HG03565 (cell line): ENCODE results near the gene CCDC116.
"Not testable (repeated sequence)": the region's sequence is repeated elsewhere in the genome, so short reads cannot be mapped to it uniquely, and the experiment has no call there.

Source experiments
- ATAC-seq: cut with Tn5 transposase; IDR thresholded peaks from one replicate; pipeline ENCODE4 v1.9.1; 2021; ENCODE audit warnings: mild to moderate bottlenecking, moderate library complexity; ENCODE audit not compliant: unreplicated experiment

CCDC116 gene

DNA sequence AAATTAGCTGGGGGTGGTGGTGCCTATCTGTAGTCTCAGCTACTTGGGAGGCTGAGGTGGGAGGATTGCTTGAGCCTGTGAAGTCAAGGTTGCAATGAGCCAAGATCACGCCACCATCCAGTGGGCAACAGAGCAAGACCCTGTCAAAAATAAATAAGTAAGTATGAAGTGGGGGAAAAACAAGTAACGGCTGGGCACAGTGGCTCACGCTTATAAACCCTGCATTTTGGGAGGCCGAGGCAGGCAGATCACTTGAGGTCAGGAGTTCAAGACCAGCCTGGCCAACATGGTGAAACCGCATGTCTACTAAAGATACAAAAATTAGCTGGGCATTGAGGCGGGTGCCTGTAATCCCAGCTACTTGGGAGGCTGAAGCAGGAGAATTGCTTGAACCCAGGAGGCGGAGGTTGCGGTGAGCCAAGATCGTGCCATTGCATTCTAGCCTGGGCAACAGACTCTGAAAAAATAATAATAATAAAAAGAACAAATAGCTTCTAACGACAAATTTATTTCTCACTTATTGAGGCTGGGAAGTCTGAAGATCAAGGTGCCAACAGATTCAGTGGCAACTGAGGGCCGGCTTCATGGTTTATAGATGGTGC, 22.9 kb upstream of the CCDC116 start:
- not testable (repeated sequence) for ATAC-seq

DNA sequence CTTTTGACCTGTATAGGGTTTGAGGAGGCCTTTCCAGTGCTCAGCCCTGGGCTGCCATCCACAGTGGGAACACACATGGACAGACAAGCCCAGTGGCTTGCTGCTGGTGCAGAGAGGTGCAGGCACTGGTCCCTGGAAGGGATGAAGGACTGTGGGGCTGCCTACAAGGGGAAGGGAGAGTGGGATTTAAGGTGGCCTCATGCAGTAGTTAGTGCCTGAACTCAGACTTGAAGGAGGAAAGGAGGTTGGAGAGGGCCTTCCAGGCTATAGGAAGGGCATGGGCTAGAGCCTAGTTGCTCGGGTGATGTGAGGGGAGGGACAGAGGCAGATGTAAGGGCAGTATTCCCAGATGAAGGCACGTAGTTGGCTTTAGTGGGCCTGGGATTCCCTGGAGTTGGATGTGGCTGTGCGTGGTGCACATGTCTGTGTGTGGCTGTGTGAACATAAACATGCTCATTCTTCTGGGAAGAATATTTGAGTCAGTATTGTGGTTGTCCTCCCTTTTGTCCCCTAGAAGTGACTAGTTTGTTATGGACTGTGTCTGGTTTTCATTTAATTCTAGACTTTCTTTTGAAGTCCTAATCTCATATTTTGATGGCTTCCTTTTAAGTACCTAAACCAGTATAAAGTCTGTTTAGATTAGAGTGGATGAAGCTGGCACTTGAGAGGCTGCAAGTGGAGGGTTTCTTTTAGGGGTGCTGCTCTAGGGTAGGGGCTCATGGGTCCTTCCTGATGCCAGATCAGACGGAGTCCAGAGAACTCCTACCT, 21.2 kb upstream of the CCDC116 start:
- ATAC-seq = no peak

DNA sequence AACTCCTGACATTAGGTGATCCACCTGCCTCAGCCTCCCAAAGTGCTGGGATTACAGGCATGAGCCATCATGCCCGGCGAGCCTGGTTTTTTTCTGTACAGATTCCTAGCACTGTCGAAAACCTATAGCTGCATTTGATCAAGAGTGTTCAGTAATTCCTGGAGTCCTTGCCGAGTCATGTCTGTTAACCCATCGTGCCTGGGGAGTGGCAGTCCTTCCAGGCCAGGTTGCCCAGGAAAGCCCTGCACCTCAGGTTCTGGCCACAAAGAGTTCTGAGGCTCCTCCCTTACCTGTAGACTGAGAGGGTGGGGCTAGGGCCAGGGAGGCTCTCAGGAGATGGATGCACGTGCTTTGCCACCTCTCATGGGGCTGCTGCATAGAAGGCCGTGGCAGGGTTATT, 19.7 kb upstream of the CCDC116 start:
- no peak for ATAC-seq

GRCh38 chr22:21613553-21614233, 18.9 kb upstream of the CCDC116 start:
- ATAC-seq = no peak

DNA sequence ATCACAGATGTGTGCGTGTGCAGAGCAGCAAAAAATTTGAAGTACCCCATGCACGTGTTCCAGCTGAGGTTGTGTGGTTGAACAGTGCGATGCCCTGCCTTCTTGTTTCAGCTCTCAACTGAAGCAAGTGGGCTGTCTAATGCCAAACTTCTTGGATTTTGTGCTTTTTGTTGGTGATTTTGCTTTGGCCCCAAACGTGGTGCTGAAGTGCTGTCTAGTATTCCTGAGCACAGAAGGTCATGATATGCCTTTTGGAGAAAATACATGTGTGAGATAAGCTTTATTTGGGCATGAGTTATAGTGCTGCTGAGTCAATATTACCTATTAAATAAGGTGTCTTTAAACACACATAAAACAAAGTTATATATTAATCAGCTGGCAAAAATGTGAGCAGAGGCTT, 16.8 kb upstream of the CCDC116 start:
- ATAC-seq = no peak

DNA sequence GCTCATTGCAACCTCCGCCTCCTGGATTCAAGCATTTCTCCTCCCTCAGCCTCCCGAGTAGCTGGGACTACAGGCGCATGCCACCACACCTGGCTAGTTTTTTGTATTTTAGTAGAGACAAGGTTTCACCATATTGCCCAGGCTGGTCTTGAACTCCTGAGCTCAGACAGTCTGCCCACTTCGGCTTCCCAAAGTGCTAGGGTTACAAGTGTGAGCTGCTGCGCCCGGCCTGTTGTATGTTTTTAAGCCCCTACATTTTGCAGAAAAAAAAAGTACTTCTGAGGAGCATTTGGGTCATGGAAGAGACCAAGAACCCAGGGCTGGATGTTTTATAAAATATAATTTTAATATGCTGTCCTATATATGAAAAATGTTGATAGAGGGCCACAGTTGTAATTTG, 15.2 kb upstream of the CCDC116 start:
- not testable (repeated sequence) for ATAC-seq

DNA sequence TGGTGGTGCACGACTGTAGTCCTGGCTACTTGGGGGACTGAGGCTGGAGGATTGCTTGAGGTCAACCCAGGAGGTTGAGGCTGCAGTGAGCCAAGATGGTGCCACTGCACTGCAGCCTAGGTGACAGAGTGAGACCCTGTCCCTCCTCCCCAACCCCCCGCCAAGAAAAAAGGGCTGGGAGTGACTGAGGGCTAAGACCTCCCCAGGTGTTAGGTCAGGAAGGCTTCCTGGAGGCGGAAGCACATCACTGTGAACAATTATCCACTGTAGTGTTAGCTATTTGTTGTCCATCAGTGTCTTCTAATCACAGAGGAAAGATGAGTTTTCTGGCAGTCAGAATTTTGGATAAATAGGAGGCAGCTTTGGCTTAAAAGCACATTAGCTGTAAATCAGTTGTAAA, 11.5 kb upstream of the CCDC116 start:
- ATAC-seq = no peak

DNA sequence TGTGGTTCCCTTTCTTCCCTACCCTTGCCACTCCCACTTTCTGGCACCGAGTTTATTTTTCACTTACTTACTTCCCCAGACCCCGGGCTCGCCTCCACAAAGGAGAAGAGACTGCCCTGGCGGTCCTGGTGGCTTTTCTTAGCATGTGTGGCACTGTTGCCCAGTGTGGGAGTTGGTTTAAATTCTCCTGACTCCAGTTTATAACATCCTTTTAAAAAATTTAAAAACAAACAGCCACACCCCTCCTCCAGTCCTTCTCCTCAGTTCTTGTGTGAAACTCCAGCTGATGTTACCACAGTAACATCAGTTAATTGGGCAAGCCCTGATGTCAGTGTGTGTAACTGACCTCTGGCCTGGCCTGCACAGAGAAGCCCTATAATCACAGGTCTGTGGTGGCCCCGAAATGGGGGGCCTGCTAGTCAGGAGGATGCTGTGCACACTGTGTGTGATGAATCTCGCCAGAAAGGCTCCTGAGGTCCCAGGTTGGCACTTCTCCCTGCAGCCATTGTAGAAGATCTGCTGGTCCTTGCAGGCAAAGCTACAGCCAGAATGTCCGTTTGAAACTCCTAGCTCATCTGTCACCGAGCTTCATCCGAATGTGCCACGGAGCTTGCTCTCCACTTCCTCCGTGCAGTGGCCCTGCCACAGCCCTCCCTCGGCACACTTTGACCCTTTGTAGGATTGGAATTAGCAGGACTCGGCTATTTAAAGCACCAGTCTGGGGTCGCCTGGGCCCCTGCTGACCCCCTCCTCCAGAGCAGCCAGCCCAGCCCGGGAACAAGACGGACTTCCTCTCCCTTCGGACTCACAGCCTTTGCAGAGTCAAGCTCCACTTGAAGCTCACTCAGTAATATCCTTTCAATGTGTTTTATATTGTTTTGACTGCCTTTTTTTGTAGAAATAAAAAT, 10.3 kb upstream of the CCDC116 start:
- ATAC-seq = no peak

- no peak for ATAC-seq
Measured at GRCh38 chr22:21622919-21623647, 9.5 kb upstream of the CCDC116 start.

GRCh38 chr22:21623648-21623970, 9.0 kb upstream of the CCDC116 start:
- ATAC-seq = no peak

GRCh38 chr22:21624120-21624879, 8.3 kb upstream of the CCDC116 start:
- ATAC-seq = no peak

GRCh38 chr22:21624880-21625791, 7.4 kb upstream of the CCDC116 start:
- no peak for ATAC-seq

- ATAC-seq = no peak
Measured at GRCh38 chr22:21626073-21626734, 6.4 kb upstream of the CCDC116 start.

GRCh38 chr22:21626735-21627469, 5.7 kb upstream of the CCDC116 start:
- ATAC-seq = no peak

GRCh38 chr22:21628386-21629254, 3.9 kb upstream of the CCDC116 start:
- ATAC-seq = peak; percentile 2

DNA sequence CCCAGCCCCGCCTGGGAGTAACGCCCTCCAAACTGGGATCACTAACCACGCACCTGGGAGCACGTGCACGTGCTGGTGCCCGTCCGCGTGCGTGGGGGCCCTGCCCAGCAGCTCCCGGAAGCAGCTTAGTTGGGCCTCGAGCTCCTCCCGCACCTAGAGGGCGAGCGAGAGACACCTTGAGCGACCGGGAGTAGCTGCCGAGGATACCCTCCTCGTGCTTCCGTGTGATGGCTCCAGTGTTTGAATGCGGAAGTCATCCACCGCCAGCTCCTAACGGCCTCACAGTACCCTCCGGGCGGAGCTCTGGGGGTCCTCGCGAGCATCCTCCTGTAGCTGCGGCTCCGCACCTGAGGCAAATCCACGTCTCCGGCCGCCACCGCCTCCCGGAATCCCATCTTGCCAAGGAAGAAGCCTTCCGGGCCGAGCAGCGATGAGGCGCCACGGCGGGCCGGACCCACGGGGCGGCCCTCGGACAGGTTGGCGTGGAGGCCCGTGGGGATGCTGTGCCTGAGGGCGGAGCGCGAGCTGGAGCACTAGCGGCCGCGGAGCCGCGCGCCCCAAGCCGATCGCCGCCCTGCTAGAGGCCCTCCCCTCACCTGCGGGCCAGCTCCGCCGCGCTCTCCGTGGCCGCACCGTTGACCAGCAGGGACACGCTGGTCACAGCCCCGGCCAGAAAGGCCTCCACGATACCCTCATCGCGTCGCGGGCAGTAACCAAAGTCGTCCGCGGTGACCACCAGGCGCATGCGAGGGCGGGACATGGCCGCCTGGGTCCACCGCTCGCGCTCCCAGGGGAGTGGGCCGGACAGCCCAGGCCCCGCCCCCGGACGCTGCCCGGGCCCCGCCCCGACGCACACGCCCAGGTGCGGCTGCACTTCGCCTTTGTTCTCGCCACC, 3.1 kb upstream of the CCDC116 start, which contains the start of gene YDJC:
TSS of gene YDJC (minus strand) at position 768 of the 895 bp plus-strand sequence. CDS start at position 760, 8 bp downstream.
- peak; percentile 72 for ATAC-seq
